OCI-M1 (cell line): Measurements from ENCODE around the gene UTF1.
"Not testable (repeated sequence)": the region's sequence is repeated elsewhere in the genome, so short reads cannot be mapped to it uniquely, and the experiment has no call there.

Experiments
- DNase-seq: peaks from one replicate; lab custom pipeline; 2025; lab: John Stamatoyannopoulos, UW

Gene UTF1

GRCh38 chr10:133265052-133265451, 35.0 kb downstream of the UTF1 start:
- DNase-seq = not testable (repeated sequence)

- DNase-seq = no peak
Observed at GRCh38 chr10:133266056-133266795, 36.2 kb downstream of the UTF1 start.

GRCh38 chr10:133267293-133267692, 37.3 kb downstream of the UTF1 start:
- no peak for DNase-seq

DNA sequence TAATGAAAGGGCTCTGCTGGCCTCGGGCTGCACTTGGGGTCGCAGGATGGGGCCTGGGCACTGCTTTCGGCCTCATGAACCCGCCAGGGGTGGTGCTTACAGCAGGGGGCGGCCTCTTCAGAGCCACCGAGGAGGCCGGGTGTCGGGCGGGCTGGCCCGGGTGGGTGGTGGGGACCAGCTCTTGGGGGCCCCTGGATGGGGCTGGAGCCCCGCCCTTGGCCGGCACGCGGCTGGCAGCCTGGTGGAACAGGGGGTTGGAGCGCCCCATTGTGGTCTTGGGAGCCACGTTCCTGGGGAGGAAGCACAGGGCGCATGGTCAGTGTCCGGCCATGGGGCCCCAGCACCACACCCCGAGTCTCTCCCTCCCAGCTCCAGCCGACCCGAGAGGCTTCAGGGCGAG, 37.8 kb downstream of the UTF1 start:
- no peak for DNase-seq

DNA sequence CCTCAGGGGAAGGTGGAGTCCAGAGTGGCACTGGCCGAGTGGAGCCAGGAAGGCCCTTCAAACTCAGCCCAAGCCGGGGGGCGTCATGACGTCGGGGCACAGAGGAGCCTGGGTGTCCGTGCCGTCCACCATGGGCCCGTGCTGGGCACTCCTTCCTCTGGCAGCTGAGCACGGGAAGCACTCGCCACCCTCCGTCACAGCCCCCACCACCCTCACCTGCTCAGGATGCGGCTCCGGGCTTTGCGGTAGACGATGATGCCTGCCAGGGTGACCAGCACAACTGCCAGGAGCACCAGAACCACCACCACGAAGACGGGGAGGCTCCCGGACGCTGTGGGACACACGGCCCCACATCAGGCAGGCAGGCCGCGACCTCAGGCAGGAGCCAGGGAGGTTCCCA, 38.5 kb downstream of the UTF1 start:
- DNase-seq = no peak

GRCh38 chr10:133269367-133269766, 39.4 kb downstream of the UTF1 start:
- DNase-seq = no peak

DNA sequence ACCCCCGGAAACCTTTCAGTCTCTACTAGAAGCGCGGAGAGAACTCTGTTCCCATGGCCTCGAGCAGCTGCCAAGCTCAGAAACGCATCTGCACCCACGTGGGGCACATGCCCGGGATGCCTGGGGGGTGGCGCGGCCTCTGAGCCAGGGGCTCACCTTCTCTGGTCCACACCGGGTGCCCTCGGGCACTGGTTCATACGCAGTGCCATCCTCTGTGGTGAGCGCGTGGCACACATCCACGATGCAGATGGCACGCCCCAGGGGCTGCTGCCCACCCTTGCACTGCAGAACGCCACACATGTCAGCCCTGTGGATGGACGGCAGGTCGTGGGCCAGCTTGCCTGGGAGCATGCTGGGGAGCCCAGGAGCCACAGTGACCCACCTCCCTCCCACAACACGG, 40.2 kb downstream of the UTF1 start:
- no peak for DNase-seq

DNA sequence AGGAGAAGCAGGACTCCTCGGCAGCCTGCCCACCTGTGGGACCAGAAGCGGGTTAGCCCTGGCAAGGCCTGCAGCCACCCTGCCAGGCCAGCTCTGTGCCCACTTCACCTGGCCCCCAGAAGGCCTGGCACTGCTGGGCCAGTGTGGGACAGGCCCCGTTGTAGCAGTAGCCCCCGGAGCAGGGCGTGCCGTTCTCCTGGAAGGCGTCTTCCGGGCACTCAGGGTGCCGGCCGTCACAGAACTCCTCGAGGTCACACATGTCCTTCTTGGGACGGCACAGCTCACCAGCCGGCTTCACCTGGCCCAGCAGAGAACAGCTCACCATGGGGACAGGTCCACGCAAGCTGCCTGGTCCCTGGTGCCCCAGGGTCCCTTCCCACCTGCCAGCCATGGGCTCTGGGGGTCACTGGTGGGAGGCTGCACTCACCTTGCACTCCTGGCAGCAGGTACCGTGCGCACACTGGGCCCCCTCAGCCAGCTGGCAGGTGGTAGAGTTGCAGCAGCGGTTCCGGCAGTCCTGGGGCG, 40.8 kb downstream of the UTF1 start:
- DNase-seq = no peak

GRCh38 chr10:133271521-133272300, 41.7 kb downstream of the UTF1 start:
- no peak for DNase-seq

DNA sequence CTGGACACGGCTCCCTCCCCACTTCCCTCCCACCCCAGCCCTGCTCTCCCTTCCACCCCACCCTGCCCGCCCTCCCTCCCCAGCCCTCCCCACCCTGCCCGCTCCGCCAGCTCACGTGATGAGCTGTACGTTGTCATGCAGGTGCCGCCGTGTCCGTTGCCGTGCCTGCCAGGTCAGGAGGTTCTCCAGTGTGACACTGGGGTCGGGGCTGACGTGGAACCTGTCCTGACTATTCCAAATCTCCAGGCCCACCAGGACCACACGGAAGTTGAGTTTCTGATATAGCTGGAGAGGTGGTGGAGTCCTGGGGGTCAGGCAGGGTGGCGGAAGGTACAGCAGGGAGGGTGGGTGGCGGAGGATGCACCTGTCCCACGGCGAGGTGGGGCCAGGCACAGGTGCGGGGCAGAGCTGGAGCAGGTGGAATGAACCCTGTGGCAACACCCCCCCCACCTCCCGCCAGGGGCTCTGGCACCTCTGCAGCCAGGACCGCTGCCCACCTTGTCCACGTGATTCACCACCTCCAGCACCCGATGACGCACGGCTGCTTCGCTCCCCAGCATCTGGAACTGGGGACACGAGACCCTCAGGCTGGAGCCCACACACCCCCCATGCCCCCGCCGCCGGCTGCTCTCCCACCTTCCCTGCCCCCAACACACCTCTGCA, 42.4 kb downstream of the UTF1 start:
- no peak for DNase-seq

GRCh38 chr10:133272964-133273420, 43.0 kb downstream of the UTF1 start:
- DNase-seq = no peak

GRCh38 chr10:133273534-133274143, 43.6 kb downstream of the UTF1 start:
- no peak for DNase-seq

GRCh38 chr10:133274751-133275683, 45.0 kb downstream of the UTF1 start:
- DNase-seq = peak; percentile 88

DNA sequence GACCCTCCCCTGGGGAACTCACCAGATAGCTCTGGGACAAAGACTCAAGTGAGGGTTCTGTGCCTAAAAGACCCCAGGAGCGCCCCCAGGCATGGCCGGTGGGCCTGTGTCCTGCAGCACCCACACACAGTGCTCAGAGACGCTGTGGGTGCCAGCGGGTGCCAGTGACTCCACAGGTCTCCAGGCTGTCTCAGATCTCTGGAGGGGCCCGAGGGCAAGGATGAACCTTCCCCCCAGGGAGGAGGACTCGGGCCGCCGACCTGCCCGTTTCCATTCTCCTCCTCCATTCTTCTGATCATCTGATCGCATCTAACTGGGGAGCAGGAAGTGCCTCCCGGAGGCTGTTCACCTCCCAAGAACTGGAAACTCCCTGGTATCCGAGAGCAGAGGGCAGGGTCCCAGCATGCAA, 45.7 kb downstream of the UTF1 start:
- peak; percentile 61 for DNase-seq

GRCh38 chr10:133276100-133276434, 46.0 kb downstream of the UTF1 start:
- DNase-seq = no peak

GRCh38 chr10:133276435-133277201, 46.6 kb downstream of the UTF1 start, which contains the start of gene ADAM8:
Gene ADAM8 (minus strand): TSS chr10:133276868. CDS start chr10:133276817, 51 bp downstream.
- no peak for DNase-seq

DNA sequence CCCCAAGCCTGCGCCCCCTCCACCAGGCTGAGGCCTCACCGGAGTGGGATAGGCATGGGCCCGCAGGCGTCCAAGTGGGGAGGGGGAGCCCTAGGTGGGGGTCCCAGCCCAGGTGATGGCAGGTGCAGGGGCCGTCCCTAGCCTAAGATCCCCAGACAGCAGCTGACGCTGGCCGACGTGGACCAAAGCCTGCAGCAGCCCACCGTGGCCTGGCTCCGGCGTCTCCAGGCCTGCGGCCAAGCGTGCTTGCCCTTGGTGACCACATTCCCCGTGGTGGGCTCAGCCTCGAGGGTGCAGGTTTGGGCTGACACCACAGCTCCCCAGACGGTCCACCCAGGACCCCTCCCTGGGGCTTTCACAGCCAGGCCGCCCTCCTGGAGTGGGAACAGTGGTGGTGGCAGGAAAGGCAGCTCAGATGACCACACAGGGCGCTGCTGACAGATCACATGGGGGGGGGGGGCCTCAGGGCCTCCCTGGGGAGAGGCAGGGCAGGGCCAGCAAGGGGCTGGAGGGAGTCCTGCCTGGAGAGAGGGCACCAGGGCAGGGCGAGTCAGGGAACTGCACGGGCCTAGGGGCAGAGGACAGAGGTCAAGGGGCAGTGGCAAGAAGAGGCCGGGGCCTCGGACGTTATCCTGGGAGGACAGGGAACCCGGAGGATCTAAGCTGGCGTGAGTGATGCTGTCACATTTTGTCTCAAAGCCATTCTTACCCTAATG, 47.4 kb downstream of the UTF1 start:
- no peak for DNase-seq

DNA sequence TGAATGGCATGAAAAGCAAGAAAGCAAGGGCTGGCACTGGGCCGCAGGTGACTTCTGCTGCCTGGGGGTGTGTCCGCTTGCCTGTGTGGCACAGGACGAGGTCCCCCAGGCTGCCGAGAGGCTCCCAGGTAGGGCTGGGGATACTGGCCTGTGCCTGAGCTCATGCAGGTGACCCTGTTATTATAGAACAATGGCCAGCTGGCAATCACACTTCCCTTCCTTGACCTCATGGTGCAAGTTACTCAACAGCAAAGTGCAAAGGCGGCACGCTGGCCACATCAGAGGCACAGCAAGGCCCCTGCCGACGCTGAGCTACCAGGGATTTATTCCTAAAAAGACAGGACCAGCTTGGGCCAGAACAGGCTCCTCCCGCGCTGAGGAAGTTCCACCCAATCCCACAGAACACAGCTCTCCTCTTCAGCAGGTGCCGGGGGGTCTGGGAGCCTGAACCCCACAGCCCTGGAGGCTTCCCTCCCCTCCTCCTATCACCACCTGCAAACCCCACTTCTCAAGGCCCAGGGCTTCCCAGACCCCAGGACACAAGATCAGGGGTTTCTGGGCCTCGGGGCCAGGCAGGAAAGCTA, 48.1 kb downstream of the UTF1 start:
- DNase-seq = peak; percentile 90

DNA sequence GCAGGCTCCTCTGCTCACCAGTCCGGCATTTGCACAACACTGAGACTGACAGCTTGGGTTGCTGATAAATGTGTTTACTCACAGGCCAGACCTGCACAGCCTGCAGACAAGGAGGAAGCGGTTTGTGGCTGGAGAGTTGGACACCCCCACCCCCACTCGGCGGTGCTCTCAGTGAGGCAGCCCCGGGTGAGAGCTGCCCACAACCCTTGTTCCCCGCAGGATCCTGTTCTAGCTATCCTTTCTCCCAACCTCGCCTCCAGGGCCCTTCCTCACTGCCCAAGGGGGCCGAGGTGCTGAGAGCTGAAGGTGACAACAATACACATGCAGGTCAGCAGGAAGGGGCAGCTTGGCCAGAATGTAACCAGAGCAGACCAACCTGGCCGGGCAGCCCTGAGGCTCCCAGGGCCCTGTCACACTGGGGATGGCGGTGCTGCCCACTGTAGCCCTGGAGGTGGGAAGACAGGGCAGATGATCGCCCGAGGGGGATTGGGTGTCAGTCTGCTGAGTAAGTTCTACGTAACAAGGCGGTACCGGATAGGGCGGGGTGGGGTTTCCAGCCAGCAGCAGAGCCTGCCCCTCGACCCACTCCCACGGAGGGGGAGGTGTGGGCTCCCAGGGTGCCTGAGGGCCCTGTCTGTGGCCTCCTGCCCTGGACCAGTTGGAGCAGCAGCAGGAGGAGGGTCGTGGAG, 48.7 kb downstream of the UTF1 start:
- DNase-seq = peak; percentile 98
